H9 (cell line): ENCODE measurements around the gene KRT78. TPM values are rescaled to one million over a fixed set of nuclear protein-coding genes. Genes with fewer than 3 reads are reported as not detected.

ENCODE experiments used
- DNase-seq: peaks from one replicate; pipeline ENCODE4 v3.0.0-alpha.2; 2017
- H2AFZ ChIP-seq: one replicate; pipeline ENCODE4 v1.6.1; 2013; ENCODE audit warnings: mild to moderate bottlenecking, low read length, control low read depth, moderate library complexity
- H2AK5ac ChIP-seq: 2 replicates; pipeline ENCODE4 v1.6.1; 2013; ENCODE audit warnings: low read length, control low read depth, mixed read lengths; ENCODE audit not compliant: insufficient read length
- H2BK120ac ChIP-seq: one replicate; pipeline ENCODE4 v1.6.1; 2013; ENCODE audit warnings: low read depth, mild to moderate bottlenecking, low read length, control low read depth, inconsistent platforms; ENCODE audit not compliant: poor library complexity, severe bottlenecking
- H2BK12ac ChIP-seq: 2 replicates; pipeline ENCODE4 v1.6.1; 2013; ENCODE audit warnings: low read length, control low read depth, mixed read lengths, low read depth; ENCODE audit not compliant: insufficient read length
- H2BK15ac ChIP-seq: 2 replicates; pipeline ENCODE4 v1.6.1; 2013; ENCODE audit warnings: low read depth, low read length, control low read depth
- H2BK20ac ChIP-seq: one replicate; pipeline ENCODE4 v1.6.1; 2013; ENCODE audit warnings: low read depth, mild to moderate bottlenecking, low read length, control low read depth, inconsistent platforms; ENCODE audit not compliant: poor library complexity, severe bottlenecking
- H2BK5ac ChIP-seq: 2 replicates; pipeline ENCODE4 v1.6.1; 2013; ENCODE audit warnings: low read length, control low read depth, mixed read lengths; ENCODE audit not compliant: insufficient read length
- H3K14ac ChIP-seq: 2 replicates; pipeline ENCODE4 v1.6.1; 2013; ENCODE audit warnings: low read length, control low read depth; ENCODE audit not compliant: insufficient read depth
- H3K18ac ChIP-seq: 2 replicates; pipeline ENCODE4 v1.6.1; 2013; ENCODE audit warnings: low read depth, mild to moderate bottlenecking, mixed read lengths, low read length, control low read depth; ENCODE audit not compliant: insufficient read length
- H3K23ac ChIP-seq: 2 replicates; pipeline ENCODE4 v1.6.1; 2013; ENCODE audit warnings: low read length, control low read depth, mixed read lengths, low read depth; ENCODE audit not compliant: insufficient read length
- H3K23me2 ChIP-seq: 2 replicates; pipeline ENCODE4 v1.6.1; 2013; ENCODE audit warnings: low read depth, mild to moderate bottlenecking, mixed read lengths, low read length, control low read depth; ENCODE audit not compliant: insufficient read length, poor library complexity, severe bottlenecking
- H3K27ac ChIP-seq: 2 replicates; pipeline ENCODE4 v1.5.1; 2013; ENCODE audit warnings: low read length, control low read depth, mixed read lengths, low read depth; ENCODE audit not compliant: insufficient read length
- H3K27me3 ChIP-seq: 2 replicates; pipeline ENCODE4 v1.6.1; 2013; ENCODE audit warnings: low read length, control low read depth, inconsistent platforms; ENCODE audit not compliant: insufficient read depth
- H3K4ac ChIP-seq: 2 replicates; pipeline ENCODE4 v1.6.1; 2013; ENCODE audit warnings: low read depth, mild to moderate bottlenecking, control low read depth, inconsistent platforms, low read length, moderate library complexity
- H3K4me1 ChIP-seq: 2 replicates; pipeline ENCODE4 v1.6.1; 2013; ENCODE audit warnings: low read length, control low read depth, inconsistent platforms; ENCODE audit not compliant: insufficient read depth
- H3K4me2 ChIP-seq: 2 replicates; pipeline ENCODE4 v1.6.1; 2013; ENCODE audit warnings: low read length, control low read depth, mixed read lengths; ENCODE audit not compliant: insufficient read length, insufficient read depth
- H3K56ac ChIP-seq: 2 replicates; pipeline ENCODE4 v1.6.1; 2013; ENCODE audit warnings: low read depth, mild to moderate bottlenecking, mixed read lengths, low read length, control low read depth; ENCODE audit not compliant: insufficient read length
- H3K79me1 ChIP-seq: 2 replicates; pipeline ENCODE4 v1.6.1; 2013; ENCODE audit warnings: low read depth, mild to moderate bottlenecking, moderate library complexity, low read length, control low read depth, inconsistent platforms; ENCODE audit not compliant: insufficient read depth, poor library complexity, severe bottlenecking
- H3K79me2 ChIP-seq: 2 replicates; pipeline ENCODE4 v1.6.1; 2013; ENCODE audit warnings: low read length, control low read depth, inconsistent platforms; ENCODE audit not compliant: insufficient read depth
- H3K9ac ChIP-seq: 2 replicates; pipeline ENCODE4 v1.6.1; 2013; ENCODE audit warnings: low read length, control low read depth, mixed read lengths; ENCODE audit not compliant: insufficient read length; ENCODE audit errors: extremely low read depth
- H3K9me3 ChIP-seq: one replicate; pipeline ENCODE4 v1.6.1; 2013; ENCODE audit warnings: low read depth, low read length, inconsistent platforms; ENCODE audit not compliant: control insufficient read depth
- H3T11ph ChIP-seq: one replicate; pipeline ENCODE4 v1.6.1; 2013; ENCODE audit warnings: mild to moderate bottlenecking, low read length, control low read depth, inconsistent platforms
- H4K20me1 ChIP-seq: one replicate; pipeline ENCODE4 v1.6.1; 2013; ENCODE audit not compliant: control insufficient read depth, insufficient read length, insufficient read depth
- H4K5ac ChIP-seq: 2 replicates; pipeline ENCODE4 v1.6.1; 2013; ENCODE audit warnings: low read depth, mild to moderate bottlenecking, mixed read lengths, low read length, control low read depth; ENCODE audit not compliant: insufficient read length
- H4K8ac ChIP-seq: replicated peaks from 2 replicates; pipeline ENCODE4 v1.6.1; 2013; ENCODE audit warnings: low read length, control low read depth, mixed read lengths, low read depth; ENCODE audit not compliant: insufficient read length
- H4K91ac ChIP-seq: 2 replicates; pipeline ENCODE4 v1.6.1; 2013; ENCODE audit warnings: low read depth, mild to moderate bottlenecking, moderate library complexity, mixed read lengths, low read length, control low read depth; ENCODE audit not compliant: insufficient read length
- H3K27ac Mint-ChIP-seq, 3 experiments: 2 replicates in 2 of 3; 3 replicates in 1 of 3; pipeline ENCODE4 v1.8.0; 2020 to 2021; ENCODE audit warnings: mixed read lengths in 3 of 3, mild to moderate bottlenecking in 1 of 3, moderate library complexity in 1 of 3
- H3K27me3 Mint-ChIP-seq: 2 replicates; pipeline ENCODE4 v1.8.0; 2021; ENCODE audit warnings: low read depth, mild to moderate bottlenecking, moderate library complexity, mixed read lengths
- H3K36me3 Mint-ChIP-seq, 3 experiments: 2 replicates in 2 of 3; 3 replicates in 1 of 3; pipeline ENCODE4 v1.8.0; 2020 to 2021; ENCODE audit warnings: low read depth in 3 of 3, mixed read lengths in 3 of 3; ENCODE audit not compliant: insufficient read depth in 1 of 3
- H3K4me1 Mint-ChIP-seq, 2 experiments: 2 replicates each; pipeline ENCODE4 v1.8.0; 2020; ENCODE audit warnings: mixed read lengths in 2 of 2
- H3K4me3 Mint-ChIP-seq, 2 experiments: 2 replicates in 1 of 2; 3 replicates in 1 of 2; pipeline ENCODE4 v1.8.0; 2020 to 2021; ENCODE audit warnings: mild to moderate bottlenecking in 2 of 2, mixed read lengths in 2 of 2, moderate library complexity in 1 of 2
- H3K9me3 Mint-ChIP-seq, 2 experiments: 2 replicates in 1 of 2; 3 replicates in 1 of 2; pipeline ENCODE4 v1.8.0; 2020; ENCODE audit warnings: mild to moderate bottlenecking in 2 of 2, mixed read lengths in 2 of 2, moderate library complexity in 1 of 2
- CTCF ChIP-seq: fragments of 200-600 bp; sonication (generic); conservative IDR thresholded peaks from 3 replicates; pipeline ENCODE4 v1.8.0; 2021; ENCODE audit warnings: antibody characterized with exemption, mild to moderate bottlenecking
- WGBS: extraction: QIAGEN DNeasy Blood & Tissue Kit; methylation state at CpG from one replicate; pipeline ENCODE4 v1.1.7; 2013; ENCODE audit warnings: missing lambda C conversion rate, low lambda C conversion rate, mixed read lengths; ENCODE audit not compliant: insufficient read length; ENCODE audit errors: extremely low coverage; 5-methylcytosine and 5-hydroxymethylcytosine counted together
- total RNA-seq: library from RNA; stranded (reverse); gene quantifications from 2 replicates; pipeline ENCODE4 v1.2.1, GENCODE V29; 2021

Gene KRT78
- total RNA-seq, 1 experiment from 2014 or later, result not detected

- no peaks in the 10 kb centered on the region for H3K9me3 Mint-ChIP-seq
- DNase-seq, result no peak
- Histone ChIP-seq H3K79me2 (no peaks in the 10 kb centered on the region), H2AK5ac (no peak overlapping the region), H3K27me3 (no peaks in the 10 kb centered on the region), H3K23me2 (no peaks in the 10 kb centered on the region), H2BK120ac (no peak overlapping the region), H3T11ph (no peak overlapping the region), H3K79me1 (no peaks in the 10 kb centered on the region), H3K4me1 (peaks cover 5% of the 10 kb centered on the region; the same call in 1 of the 2 replicates), H3K9ac (no peak overlapping the region), H2BK12ac (no peak overlapping the region), H3K9me3 (no peaks in the 10 kb centered on the region), H3K27ac (no peak overlapping the region), H2BK20ac (no peak overlapping the region), H3K4me2 (no peak overlapping the region), H3K23ac (no peak overlapping the region), H3K14ac (no peak overlapping the region), H4K20me1 (no peaks in the 10 kb centered on the region), H3K4ac (no peak overlapping the region), H2BK15ac (no peak overlapping the region), H4K5ac (no peak overlapping the region), H2BK5ac (no peak overlapping the region), H3K18ac (no peak overlapping the region), H3K56ac (no peak overlapping the region), H2AFZ (no peak overlapping the region), H4K8ac (no peak overlapping the region), H4K91ac (no peak overlapping the region)
- TF ChIP-seq CTCF, result no peak
- H3K27me3 Mint-ChIP-seq, result peaks cover 2% of the 10 kb centered on the region; the same call in 1 of the 2 replicates
- no peak overlapping the region for H3K4me3 Mint-ChIP-seq
- peak overlapping the region in 1 of 3 experiments; percentile 33; a peak in 1 of 7 replicates for H3K27ac Mint-ChIP-seq
- H3K4me1 Mint-ChIP-seq, result peaks cover 5 to 7% of the 10 kb centered on the region in 2 experiments; a peak in 3 of 4 replicates
- WGBS, result no CpG with 5 or more reads among the region's 4 CpGs
- no peaks in the 10 kb centered on the region for H3K36me3 Mint-ChIP-seq
Measured at GRCh38 chr12:52825961-52826360, 22.8 kb downstream of the KRT78 start.
